DMS53 treated with DMSO at 0.1 percent for 48 hours (cell line): ENCODE measurements around the gene FARS2.

ENCODE experiments used
- DNase-seq: peaks from one replicate; lab custom pipeline; 2025; ENCODE audit not compliant: unreplicated experiment; lab: John Stamatoyannopoulos, UW

Gene FARS2

GRCh38 chr6:5712349-5713215, 451.3 kb downstream of the FARS2 start:
- DNase-seq: no peak

DNA sequence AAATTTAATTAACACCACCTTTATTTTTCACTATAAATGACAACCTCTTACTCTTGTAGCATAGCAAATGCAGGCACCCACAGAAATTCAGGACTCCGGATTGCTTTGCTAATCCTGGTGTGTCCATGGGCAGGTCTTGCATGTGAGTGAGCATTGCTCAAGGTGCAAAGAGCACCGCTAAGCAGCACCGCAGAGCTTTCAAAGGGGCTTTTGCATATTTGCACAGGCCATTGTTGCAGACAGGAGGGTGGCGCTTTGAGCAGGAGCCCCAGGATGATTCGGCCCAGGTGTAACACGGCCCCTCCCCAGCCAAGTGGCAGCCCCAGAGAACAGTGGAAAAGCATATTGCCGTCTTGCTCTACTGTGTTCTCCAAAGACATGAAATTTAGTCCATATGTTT, 452.2 kb downstream of the FARS2 start:
- no peak for DNase-seq

GRCh38 chr6:5718231-5718947, 457.1 kb downstream of the FARS2 start:
- no peak for DNase-seq

GRCh38 chr6:5723841-5724691, 462.8 kb downstream of the FARS2 start:
- DNase-seq: no peak

DNA sequence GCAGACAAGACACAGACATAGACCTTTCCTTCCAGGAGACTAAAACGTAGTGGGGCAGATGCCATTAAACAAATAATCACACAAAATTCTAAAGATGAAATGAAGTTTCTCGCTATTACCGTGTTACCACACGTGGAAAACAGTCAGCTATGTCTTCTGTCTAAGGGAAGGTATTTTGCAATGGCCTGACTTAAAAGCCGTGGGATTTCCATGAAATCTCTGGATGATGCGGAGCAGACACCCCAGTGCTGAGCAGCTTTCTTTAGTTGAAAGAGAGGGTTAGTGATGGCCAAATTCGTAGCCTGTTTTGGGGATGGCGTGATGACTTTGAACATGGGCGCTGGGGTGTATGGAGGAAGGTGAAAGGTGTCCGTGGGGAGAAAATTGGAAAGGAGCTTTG, 463.6 kb downstream of the FARS2 start:
- no peak for DNase-seq

- DNase-seq: no peak
Measured at GRCh38 chr6:5726976-5727718, 465.8 kb downstream of the FARS2 start.

DNA sequence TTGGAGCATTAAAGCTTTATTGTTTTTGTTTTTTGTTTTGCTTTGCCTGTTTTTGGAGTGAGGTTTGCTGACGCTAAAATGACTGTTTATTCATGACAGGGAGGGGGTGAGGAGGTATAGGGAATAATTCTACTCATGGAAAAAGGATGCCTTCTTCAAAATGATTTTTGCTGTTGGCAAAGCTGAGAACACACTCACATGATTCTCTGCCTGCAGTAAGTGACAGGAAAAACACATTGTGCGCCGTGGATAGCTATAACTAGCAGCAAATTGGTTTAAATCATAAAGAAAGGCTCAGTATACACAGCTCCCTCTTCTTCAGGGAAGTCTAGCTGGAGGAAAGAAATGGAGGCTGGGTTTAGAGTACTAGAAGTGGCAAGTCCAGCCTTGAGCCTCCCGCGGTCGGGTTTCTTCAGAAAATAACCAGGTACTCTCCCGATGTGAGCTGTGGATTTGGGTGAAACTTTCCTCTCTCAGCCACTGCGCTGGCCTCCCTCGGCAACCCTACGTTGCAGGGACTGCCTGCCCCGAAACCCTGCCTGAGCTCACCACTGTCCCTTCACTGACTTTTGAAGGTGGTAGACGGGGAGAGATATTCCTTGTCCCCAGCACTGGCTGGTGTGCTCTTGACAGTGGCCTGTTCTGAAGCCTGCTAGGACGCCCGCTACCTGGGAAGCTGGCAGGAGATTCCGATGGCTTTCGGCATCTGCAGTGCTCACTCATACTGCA, 467.2 kb downstream of the FARS2 start:
- peak; percentile 48 for DNase-seq

DNA sequence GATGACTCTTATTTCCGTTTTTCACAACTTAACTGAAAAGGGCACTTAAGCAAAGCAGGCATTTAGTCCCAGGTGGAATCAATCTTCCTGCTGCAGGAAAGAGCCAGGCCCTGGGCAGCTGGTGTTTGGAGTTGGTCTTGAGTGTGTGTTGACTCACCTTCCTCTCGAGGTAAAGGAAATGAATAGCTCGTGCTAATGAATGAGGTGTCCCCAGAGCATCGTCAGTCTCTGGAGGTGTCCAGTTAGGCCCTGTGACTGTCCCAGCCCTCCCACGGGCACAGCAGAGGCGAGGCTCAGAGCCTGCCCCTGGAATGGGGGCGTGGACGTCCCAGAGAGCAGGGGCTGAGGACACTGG, 467.7 kb downstream of the FARS2 start:
- DNase-seq: peak; percentile 93

- no peak for DNase-seq
Measured at GRCh38 chr6:5729813-5730517, 468.7 kb downstream of the FARS2 start.

GRCh38 chr6:5730585-5731263, 469.4 kb downstream of the FARS2 start:
- DNase-seq: no peak

GRCh38 chr6:5731435-5731834, 470.1 kb downstream of the FARS2 start:
- no peak for DNase-seq

DNA sequence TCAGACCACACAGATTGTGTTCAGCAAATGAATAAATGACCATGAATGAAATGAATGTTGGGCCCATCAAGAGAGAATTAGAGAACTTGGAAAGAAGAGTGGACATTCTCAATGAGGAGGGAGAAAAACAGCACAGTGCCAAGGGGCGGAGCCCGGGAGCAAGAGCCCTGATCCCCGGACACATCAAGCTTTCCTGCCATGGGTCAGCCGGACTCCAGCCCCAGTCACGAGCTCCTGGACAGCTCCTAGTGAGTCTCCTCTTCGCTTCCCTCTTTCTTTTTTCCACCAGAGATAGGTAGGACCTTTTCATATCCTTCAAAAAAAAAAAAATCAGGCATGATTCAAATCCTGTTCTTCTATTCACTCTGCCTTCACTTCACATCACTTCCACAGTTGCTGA, 471.2 kb downstream of the FARS2 start:
- DNase-seq: no peak

GRCh38 chr6:5736016-5736738, 474.9 kb downstream of the FARS2 start:
- DNase-seq: no peak

DNA sequence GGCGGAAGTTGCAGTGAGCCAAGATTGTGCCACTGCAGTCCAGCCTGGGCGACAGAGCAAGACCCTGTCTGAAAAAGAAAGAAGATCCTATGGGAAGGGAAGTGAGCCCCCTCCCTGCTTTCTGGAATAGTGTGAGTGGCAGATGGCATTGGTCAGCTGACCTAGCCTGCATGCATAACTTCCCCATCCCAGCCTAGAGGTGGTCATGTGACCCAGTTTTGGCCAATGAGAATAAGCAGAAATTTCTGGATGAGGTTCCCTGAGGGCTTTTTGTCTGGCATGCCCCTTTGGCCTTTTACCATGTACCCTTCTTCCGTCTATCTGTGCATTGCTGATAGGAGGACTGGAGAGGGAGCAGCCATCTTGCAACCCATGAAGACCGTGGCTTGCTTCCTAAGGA, 476.1 kb downstream of the FARS2 start:
- no peak for DNase-seq

DNA sequence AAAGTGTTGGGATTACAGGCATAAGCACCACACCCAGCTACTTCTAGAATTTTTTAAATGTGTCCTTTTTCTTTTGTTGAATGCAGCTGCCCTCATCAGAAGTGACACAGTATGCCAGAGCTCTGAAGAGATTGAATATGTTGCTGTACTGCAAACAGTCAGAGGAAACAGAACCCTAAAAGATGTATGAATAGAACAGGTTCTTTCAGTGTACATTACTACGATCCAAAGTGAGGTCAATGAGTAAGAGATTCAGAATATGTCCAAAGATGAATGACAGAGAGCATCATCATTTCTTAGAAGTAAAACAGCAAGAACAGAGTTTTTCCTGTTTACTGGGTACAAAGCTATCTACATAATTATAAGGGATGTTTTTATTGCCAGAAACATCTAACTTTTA, 476.9 kb downstream of the FARS2 start:
- no peak for DNase-seq

- no peak for DNase-seq
Measured at GRCh38 chr6:5744497-5744896, 483.2 kb downstream of the FARS2 start.

- DNase-seq: no peak
Measured at GRCh38 chr6:5745081-5745480, 483.8 kb downstream of the FARS2 start.

GRCh38 chr6:5746053-5746758, 484.9 kb downstream of the FARS2 start:
- peak; percentile 11 for DNase-seq
